Measurements from ENCODE around the gene HHATL.

- TF ChIP-seq EP300 (IDR thresholded peaks at IDR 0.05; ENCODE audit: borderline replicate concordance) (no peak), TEAD4 (IDR thresholded peaks at IDR 0.05) (no peak), TAF1 (IDR thresholded peaks at IDR 0.05; ENCODE audit: low read depth) (no peak)
Observed at GRCh38 chr3:42668793-42669217, 33.8 kb downstream of the HHATL start.

Data from Ishikawa (cell line).